ENCODE results near the gene ANK3. TPM values are rescaled to one million over a fixed set of nuclear protein-coding genes. Genes with fewer than 3 reads are reported as not detected.

Gene ANK3
- total and polyA plus RNA-seq, 2 donors from 2014 or later, result 38.2 to 214 TPM

GRCh38 chr10:60135020-60135419, 254.7 kb downstream of the ANK3 start:
- DNase-seq (no peak), FAIRE-seq (no peak)
- intact Hi-C loops (cut with DNase I), result no loop called here

DNA sequence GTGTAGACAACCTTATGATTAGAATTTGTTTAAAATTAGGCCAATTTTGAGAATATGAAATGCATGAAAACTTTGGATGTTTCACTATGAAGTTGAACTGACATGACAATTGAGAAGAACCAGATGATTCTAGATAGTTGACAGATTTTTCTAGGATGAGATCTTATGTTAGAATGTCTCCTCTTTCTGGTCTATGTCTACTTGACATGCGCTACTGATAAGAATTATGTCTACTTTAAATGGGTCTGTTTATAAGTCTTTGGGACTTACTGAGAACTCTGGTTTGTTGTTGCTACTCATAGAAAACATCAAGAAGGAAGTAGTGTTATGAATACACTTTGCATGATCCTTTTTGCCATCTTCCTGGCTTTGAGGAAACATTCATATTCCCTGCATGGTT, 255.1 kb downstream of the ANK3 start:
- no peaks in the 10 kb centered on the region for H3K27me3 ChIP-seq (ENCODE audit: control insufficient read depth, insufficient read depth, low read length)
- TF ChIP-seq, protein P1, sequence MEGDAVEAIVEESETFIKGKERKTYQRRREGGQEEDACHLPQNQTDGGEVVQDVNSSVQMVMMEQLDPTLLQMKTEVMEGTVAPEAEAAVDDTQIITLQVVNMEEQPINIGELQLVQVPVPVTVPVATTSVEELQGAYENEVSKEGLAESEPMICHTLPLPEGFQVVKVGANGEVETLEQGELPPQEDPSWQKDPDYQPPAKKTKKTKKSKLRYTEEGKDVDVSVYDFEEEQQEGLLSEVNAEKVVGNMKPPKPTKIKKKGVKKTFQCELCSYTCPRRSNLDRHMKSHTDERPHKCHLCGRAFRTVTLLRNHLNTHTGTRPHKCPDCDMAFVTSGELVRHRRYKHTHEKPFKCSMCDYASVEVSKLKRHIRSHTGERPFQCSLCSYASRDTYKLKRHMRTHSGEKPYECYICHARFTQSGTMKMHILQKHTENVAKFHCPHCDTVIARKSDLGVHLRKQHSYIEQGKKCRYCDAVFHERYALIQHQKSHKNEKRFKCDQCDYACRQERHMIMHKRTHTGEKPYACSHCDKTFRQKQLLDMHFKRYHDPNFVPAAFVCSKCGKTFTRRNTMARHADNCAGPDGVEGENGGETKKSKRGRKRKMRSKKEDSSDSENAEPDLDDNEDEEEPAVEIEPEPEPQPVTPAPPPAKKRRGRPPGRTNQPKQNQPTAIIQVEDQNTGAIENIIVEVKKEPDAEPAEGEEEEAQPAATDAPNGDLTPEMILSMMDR (IDR thresholded peaks at IDR 0.05; ENCODE audit: borderline replicate concordance, extremely low read depth, insufficient read depth), result no peak
- peaks cover 2 to 21% (median 2%) of the 10 kb centered on the region in 3 donors for H3K36me3 ChIP-seq (ENCODE audit: control insufficient read depth in 2 of 3, insufficient read depth in 3 of 3, low read length in 3 of 3)
- H3K4me3 ChIP-seq (ENCODE audit: low read length in 3 of 3), result no peak overlapping the region
- DNase-seq (no peak), FAIRE-seq (no peak)
- no peak overlapping the region for H3K27ac ChIP-seq (ENCODE audit: low read depth in 2 of 2, low read length in 2 of 2)
- intact Hi-C loops (cut with DNase I), result no loop called here
- H3K4me1 ChIP-seq (ENCODE audit: control insufficient read depth in 2 of 3, insufficient read depth in 2 of 3, low read depth in 1 of 3, low read length in 3 of 3), result peaks cover 0 to 6% (median 4%) of the 10 kb centered on the region in 3 donors
- no peak overlapping the region for H3K9ac ChIP-seq (ENCODE audit: low read length in 3 of 3)
- no peaks in the 10 kb centered on the region for H3K9me3 ChIP-seq (ENCODE audit: control insufficient read depth in 2 of 3, insufficient read depth in 1 of 3, low read length in 3 of 3)

More at GRCh38 chr10:60135020-60135419, 254.7 kb downstream of the ANK3 start:
- Histone ChIP-seq H3K9me3 (ENCODE audit: control insufficient read depth in 2 of 3, insufficient read depth in 1 of 3, low read length in 3 of 3) (no peaks in the 10 kb centered on the region), H3K27me3 (ENCODE audit: control insufficient read depth, insufficient read depth, low read length) (no peaks in the 10 kb centered on the region), H3K4me1 (ENCODE audit: control insufficient read depth in 2 of 3, insufficient read depth in 2 of 3, low read depth in 1 of 3, low read length in 3 of 3) (peaks cover 0 to 6% (median 4%) of the 10 kb centered on the region in 3 donors), H3K27ac (ENCODE audit: low read depth in 2 of 2, low read length in 2 of 2) (no peak overlapping the region), H3K4me3 (ENCODE audit: low read length in 3 of 3) (no peak overlapping the region), H3K36me3 (ENCODE audit: control insufficient read depth in 2 of 3, insufficient read depth in 3 of 3, low read length in 3 of 3) (peaks cover 2 to 21% (median 2%) of the 10 kb centered on the region in 3 donors), H3K9ac (ENCODE audit: low read length in 3 of 3) (no peak overlapping the region)
- TF ChIP-seq, protein P1 (IDR thresholded peaks at IDR 0.05; ENCODE audit: borderline replicate concordance, extremely low read depth, insufficient read depth), result no peak

- FAIRE-seq (peak; percentile 75), DNase-seq (peak in 2 of 5 donors; percentile 33 to 49)
- Histone ChIP-seq H3K4me1 (ENCODE audit: control insufficient read depth in 2 of 3, insufficient read depth in 2 of 3, low read depth in 1 of 3, low read length in 3 of 3) (peaks cover 0 to 10% (median 2%) of the 10 kb centered on the region in 3 donors), H3K9me3 (ENCODE audit: control insufficient read depth in 2 of 3, insufficient read depth in 1 of 3, low read length in 3 of 3) (no peaks in the 10 kb centered on the region), H3K4me3 (ENCODE audit: low read length in 3 of 3) (no peak overlapping the region), H3K9ac (ENCODE audit: low read length in 3 of 3) (no peak overlapping the region), H3K36me3 (ENCODE audit: control insufficient read depth in 2 of 3, insufficient read depth in 3 of 3, low read length in 3 of 3) (peaks cover 2 to 16% (median 2%) of the 10 kb centered on the region in 3 donors), H3K27ac (ENCODE audit: low read depth in 2 of 2, low read length in 2 of 2) (no peak overlapping the region), H3K27me3 (ENCODE audit: control insufficient read depth, insufficient read depth, low read length) (no peaks in the 10 kb centered on the region)
- TF ChIP-seq, protein P1 (IDR thresholded peaks at IDR 0.05; ENCODE audit: borderline replicate concordance, extremely low read depth, insufficient read depth), result no peak
- intact Hi-C loops (cut with DNase I), result no loop called here
Measured at GRCh38 chr10:60130130-60130579, 259.5 kb downstream of the ANK3 start.

DNA sequence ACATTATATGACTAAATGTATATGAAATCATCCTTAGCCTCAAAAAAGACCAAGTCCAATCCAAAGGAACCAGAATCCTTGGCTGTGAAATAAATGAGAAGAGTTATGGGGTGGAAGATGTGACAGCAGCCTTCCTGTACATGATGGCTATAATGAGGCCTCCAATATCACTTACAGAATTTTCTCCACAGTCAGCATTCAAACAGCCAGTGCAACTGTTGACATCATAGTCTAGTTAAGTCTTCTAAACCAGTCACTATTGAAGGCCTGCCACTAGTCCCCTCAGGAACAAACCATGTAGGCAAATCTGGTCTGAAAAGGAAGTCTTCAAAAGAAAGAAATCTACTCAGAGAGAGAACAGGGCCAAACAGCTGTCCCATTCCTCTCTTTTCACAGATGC, 263.8 kb downstream of the ANK3 start:
- H3K27ac ChIP-seq (ENCODE audit: low read depth in 2 of 2, low read length in 2 of 2), result no peak overlapping the region
- FAIRE-seq, result no peak
- H3K9ac ChIP-seq (ENCODE audit: low read length in 3 of 3), result no peak overlapping the region
- no peaks in the 10 kb centered on the region for H3K9me3 ChIP-seq (ENCODE audit: control insufficient read depth in 2 of 3, insufficient read depth in 1 of 3, low read length in 3 of 3)
- no peaks in the 10 kb centered on the region for H3K27me3 ChIP-seq (ENCODE audit: control insufficient read depth, insufficient read depth, low read length)
- TF ChIP-seq, protein P1 (IDR thresholded peaks at IDR 0.05; ENCODE audit: borderline replicate concordance, extremely low read depth, insufficient read depth), result no peak
- no peak for DNase-seq
- no peak overlapping the region for H3K4me3 ChIP-seq (ENCODE audit: low read length in 3 of 3)
- peaks cover 0 to 11% (median 4%) of the 10 kb centered on the region in 3 donors for H3K4me1 ChIP-seq (ENCODE audit: control insufficient read depth in 2 of 3, insufficient read depth in 2 of 3, low read depth in 1 of 3, low read length in 3 of 3)
- intact Hi-C loops (cut with DNase I), result no loop called here
- H3K36me3 ChIP-seq (ENCODE audit: control insufficient read depth in 2 of 3, insufficient read depth in 3 of 3, low read length in 3 of 3), result no peaks in the 10 kb centered on the region

Measured in kidney (tissue), 14 donors.